Spinal cord (tissue), 10 donors: ENCODE data around the gene CNTLN. TPM values are rescaled to one million over a fixed set of nuclear protein-coding genes. Genes with fewer than 3 reads are reported as not detected.
A peak's percentile ranks its signal among the peaks of the same experiment; 100 is the strongest.
"Not testable (repeated sequence)": the region's sequence is repeated elsewhere in the genome, so short reads cannot be mapped to it uniquely, and the experiment has no call there.

Experiments
- DNase-seq, 6 donors: peaks; one replicate each; pipeline versions ENCODE4 v3.0.0 to v3.0.0-alpha.2; 2013 to 2015; ENCODE audit warnings: low spot score in 6 of 6, low read depth in 4 of 6
- H3K27ac ChIP-seq: one replicate; pipeline ENCODE4 v1.5.1; 2013; ENCODE audit warnings: low read depth, low read length, control low read depth
- H3K27me3 ChIP-seq: one replicate; pipeline ENCODE4 v1.6.1; 2013; ENCODE audit warnings: low read length; ENCODE audit not compliant: control insufficient read depth, insufficient read depth
- H3K36me3 ChIP-seq: one replicate; pipeline ENCODE4 v1.6.1; 2013; ENCODE audit warnings: low read length; ENCODE audit not compliant: control insufficient read depth, insufficient read depth
- H3K4me1 ChIP-seq: one replicate; pipeline ENCODE4 v1.6.1; 2013; ENCODE audit warnings: low read length; ENCODE audit not compliant: control insufficient read depth, insufficient read depth
- H3K4me3 ChIP-seq: one replicate; pipeline ENCODE4 v1.5.1; 2013; ENCODE audit warnings: low read depth, low read length, control low read depth
- H3K9me3 ChIP-seq: one replicate; pipeline ENCODE4 v1.6.1; 2013; ENCODE audit warnings: low read length; ENCODE audit not compliant: control insufficient read depth, insufficient read depth
- WGBS: methylation state at CpG from one replicate; pipeline ENCODE4 v1.1.5; 2013; ENCODE audit warnings: missing lambda C conversion rate; ENCODE audit not compliant: insufficient coverage; 5-methylcytosine and 5-hydroxymethylcytosine counted together
- polyA plus RNA-seq, 2 donors: library from polyadenylated mRNA; unstranded; fragments of 120-200 nt; gene quantifications; one replicate each; pipeline ENCODE4 v1.2.1, GENCODE V29; 2013; ENCODE audit not compliant: insufficient read length in 2 of 2
- total RNA-seq, 2 donors: library from RNA; depleted of rRNA in 1 of 2; stranded (reverse); fragments of 120-200 nt in 1 of 2; fragments of >200 nt in 1 of 2; gene quantifications; one replicate each; pipeline versions ENCODE4 v1.2.3 to v1.2.4, GENCODE V29; 2013 to 2014
- donor health status: healthy.

CNTLN gene
- total and polyA plus RNA-seq, 4 donors = 7.4 to 21.7 (median 13.8) TPM

DNA sequence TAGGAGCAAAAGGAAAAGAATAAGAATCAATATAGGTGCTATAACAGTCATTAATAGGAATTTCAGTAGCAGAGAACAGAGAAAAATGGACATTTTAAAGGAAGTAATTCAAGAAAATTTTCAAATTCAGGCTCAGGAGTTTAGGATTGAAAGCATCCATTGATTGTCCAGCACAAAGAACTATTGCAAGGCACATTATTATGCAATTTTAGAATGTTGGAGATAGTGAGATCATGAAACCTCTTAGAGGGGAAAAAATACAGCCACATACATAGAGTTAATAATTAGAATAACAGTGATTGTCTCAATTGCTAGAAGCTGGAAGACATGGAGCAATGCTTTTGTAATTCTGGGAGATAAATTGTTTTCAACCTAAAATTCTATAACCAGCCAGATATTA is 31.5 kb downstream of the CNTLN start:
- Histone ChIP-seq H3K27me3 (no peaks in the 10 kb centered on the region), H3K9me3 (peaks cover 9% of the 10 kb centered on the region), H3K27ac (no peak overlapping the region), H3K4me3 (no peak overlapping the region), H3K36me3 (no peaks in the 10 kb centered on the region), H3K4me1 (no peaks in the 10 kb centered on the region)
- DNase-seq = no peak

- peaks cover 9% of the 10 kb centered on the region for H3K9me3 ChIP-seq
- no peak overlapping the region for H3K27ac ChIP-seq
- H3K36me3 ChIP-seq = no peaks in the 10 kb centered on the region
- H3K4me3 ChIP-seq = no peak overlapping the region
- WGBS = 77% methylated on average over 5 of the region's 5 CpGs
- no peak for DNase-seq
- H3K4me1 ChIP-seq = no peaks in the 10 kb centered on the region
- no peaks in the 10 kb centered on the region for H3K27me3 ChIP-seq
Observed at GRCh38 chr9:17171309-17172094, 36.7 kb downstream of the CNTLN start.

DNA sequence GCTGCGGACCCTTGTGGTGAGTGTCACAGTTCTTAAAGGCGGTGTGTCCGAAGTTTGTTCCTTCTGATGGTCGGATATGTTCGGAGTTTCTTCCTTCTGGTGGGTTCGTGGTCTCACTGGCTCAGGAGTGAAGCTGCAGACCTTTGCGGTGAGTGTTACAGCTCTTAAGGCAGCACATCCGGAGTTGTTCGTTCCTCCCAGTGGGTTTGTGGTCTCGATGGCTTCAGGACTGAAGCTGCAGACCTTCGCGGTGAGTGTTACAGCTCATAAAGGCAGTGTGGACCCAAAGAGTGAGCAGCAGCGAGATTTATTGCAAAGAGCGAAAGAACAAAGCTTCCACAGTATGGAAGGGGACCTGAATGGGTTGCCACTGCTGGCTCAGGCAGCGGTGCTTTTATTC is 42.7 kb downstream of the CNTLN start:
- 98% methylated on average over 12 of the region's 15 CpGs for WGBS
- not testable (repeated sequence) for H3K27ac ChIP-seq, H3K9me3 ChIP-seq, H3K27me3 ChIP-seq, H3K4me1 ChIP-seq, H3K36me3 ChIP-seq, DNase-seq, H3K4me3 ChIP-seq

- Histone ChIP-seq H3K4me3 (no peak overlapping the region), H3K27ac (no peak overlapping the region), H3K9me3 (no peaks in the 10 kb centered on the region), H3K27me3 (no peaks in the 10 kb centered on the region), H3K4me1 (no peaks in the 10 kb centered on the region), H3K36me3 (no peaks in the 10 kb centered on the region)
- DNase-seq = no peak
- WGBS = no CpG with 5 or more reads among the region's 3 CpGs
Observed at GRCh38 chr9:17185481-17186029, 50.7 kb downstream of the CNTLN start.

DNA sequence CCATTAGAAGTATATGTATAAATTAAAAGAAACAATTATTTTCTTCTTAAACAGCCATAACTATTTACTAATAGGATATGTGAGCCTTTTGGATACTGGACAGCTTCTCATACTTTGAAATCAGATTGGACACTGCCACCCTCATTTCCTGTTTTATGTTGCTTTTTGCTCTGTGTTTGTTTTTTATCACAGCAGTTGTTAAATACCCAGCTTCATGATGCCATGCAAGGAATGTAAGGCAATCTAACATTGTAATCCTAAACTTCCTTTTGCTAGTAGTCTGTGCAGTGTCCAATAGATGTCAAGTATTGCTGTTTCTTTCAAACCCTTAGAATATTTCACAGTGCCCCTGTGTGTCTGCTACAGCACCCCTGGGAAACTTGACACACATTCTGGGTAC is 56.2 kb downstream of the CNTLN start:
- no peak overlapping the region for H3K4me3 ChIP-seq
- DNase-seq = no peak
- no peaks in the 10 kb centered on the region for H3K9me3 ChIP-seq
- H3K36me3 ChIP-seq = no peaks in the 10 kb centered on the region
- no peak overlapping the region for H3K27ac ChIP-seq
- H3K4me1 ChIP-seq = no peaks in the 10 kb centered on the region
- no peaks in the 10 kb centered on the region for H3K27me3 ChIP-seq

DNA sequence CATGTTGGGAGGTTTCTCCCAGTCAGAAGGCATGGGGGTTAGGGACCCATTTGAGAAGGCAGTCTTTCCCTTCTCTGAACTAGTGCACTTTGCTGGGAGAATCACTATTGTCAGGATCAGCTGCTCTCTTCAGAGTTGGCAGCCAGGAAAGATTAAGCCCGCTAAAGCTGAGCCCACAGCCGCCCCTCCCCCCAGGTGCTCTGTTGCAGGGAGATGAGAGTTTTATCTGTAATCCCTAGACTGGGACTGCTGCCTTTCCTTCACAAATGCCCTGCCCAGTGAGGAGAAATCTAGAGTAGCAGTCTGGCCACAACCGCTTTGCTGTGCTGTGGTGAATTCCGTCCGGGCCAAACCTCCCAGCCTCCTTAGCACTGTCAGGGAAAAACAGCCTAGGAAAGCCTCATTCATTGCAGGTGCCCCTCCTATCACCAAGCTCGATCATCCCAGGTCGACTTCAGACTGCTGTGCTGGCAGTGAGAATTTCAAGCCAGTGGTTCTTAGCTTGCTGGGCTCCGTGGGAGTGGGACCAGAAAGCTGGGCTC is 69.8 kb downstream of the CNTLN start:
- no peaks in the 10 kb centered on the region for H3K36me3 ChIP-seq
- no peaks in the 10 kb centered on the region for H3K27me3 ChIP-seq
- WGBS = 76% methylated on average over 4 of the region's 8 CpGs
- DNase-seq = no peak
- peaks cover under 1% of the 10 kb centered on the region for H3K9me3 ChIP-seq
- H3K4me1 ChIP-seq = no peaks in the 10 kb centered on the region
- no peak overlapping the region for H3K27ac ChIP-seq
- H3K4me3 ChIP-seq = no peak overlapping the region

GRCh38 chr9:17216011-17216410 is 81.2 kb downstream of the CNTLN start:
- 92% methylated on average over 2 of the region's 3 CpGs for WGBS
- Histone ChIP-seq H3K36me3 (no peaks in the 10 kb centered on the region), H3K9me3 (no peaks in the 10 kb centered on the region)

DNA sequence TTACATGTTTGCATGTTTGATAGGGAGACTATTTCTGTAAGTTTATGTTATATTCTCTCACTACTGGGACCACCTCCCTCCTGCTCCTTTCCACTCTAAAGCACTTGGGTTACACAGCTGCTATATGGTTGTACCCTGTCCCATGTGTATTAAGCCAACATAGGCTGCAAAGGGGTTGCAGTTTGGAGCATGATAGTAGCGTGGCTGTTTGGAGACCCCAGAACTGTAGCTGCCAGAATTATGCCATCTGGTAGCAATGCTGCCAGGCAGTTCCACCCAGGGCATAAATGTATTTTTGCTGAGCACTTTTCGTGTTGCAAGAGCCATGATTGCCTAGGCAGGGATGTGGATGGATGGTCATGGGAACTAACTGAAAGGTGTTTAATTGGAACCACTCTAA is 81.8 kb downstream of the CNTLN start:
- Histone ChIP-seq H3K36me3 (no peaks in the 10 kb centered on the region), H3K27ac (no peak overlapping the region), H3K4me3 (no peak overlapping the region), H3K9me3 (no peaks in the 10 kb centered on the region), H3K27me3 (no peaks in the 10 kb centered on the region), H3K4me1 (no peaks in the 10 kb centered on the region)
- 90% methylated on average over 1 of the region's 2 CpGs for WGBS
- peak in 3 of 6 donors; percentile 0 to 74 (median 5) for DNase-seq

More at GRCh38 chr9:17216011-17216410, 81.2 kb downstream of the CNTLN start:
- Histone ChIP-seq H3K4me1 (no peaks in the 10 kb centered on the region), H3K27ac (no peak overlapping the region), H3K4me3 (no peak overlapping the region), H3K27me3 (no peaks in the 10 kb centered on the region)
- no peak for DNase-seq

GRCh38 chr9:17217272-17217671 is 82.4 kb downstream of the CNTLN start:
- Histone ChIP-seq H3K27me3 (no peaks in the 10 kb centered on the region), H3K4me3 (no peak overlapping the region), H3K9me3 (no peaks in the 10 kb centered on the region), H3K27ac (no peak overlapping the region), H3K36me3 (no peaks in the 10 kb centered on the region), H3K4me1 (no peaks in the 10 kb centered on the region)
- peak in 1 of 6 donors; percentile 66 for DNase-seq
- 88% methylated on average over 1 of the region's 2 CpGs for WGBS

DNA sequence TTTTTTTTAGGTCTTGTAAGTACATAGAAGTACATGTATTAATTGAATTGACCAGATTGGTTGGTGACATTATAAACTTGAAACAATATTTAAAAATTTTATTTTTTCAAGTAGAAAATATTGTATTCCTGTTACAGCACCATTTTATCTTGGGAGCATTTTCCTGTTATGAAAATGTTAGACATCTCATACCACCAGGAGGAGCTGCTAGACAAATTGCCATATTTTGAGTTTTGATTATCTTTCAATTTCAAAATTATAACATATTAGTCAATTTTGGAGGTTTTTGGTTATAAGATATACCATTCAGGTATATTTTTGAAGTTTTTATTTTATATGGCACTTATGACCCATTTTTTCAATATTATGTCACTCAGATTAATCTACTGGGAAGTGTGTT is 84.4 kb downstream of the CNTLN start:
- Histone ChIP-seq H3K27ac (no peak overlapping the region), H3K9me3 (no peaks in the 10 kb centered on the region), H3K4me3 (no peak overlapping the region), H3K27me3 (no peaks in the 10 kb centered on the region), H3K36me3 (no peaks in the 10 kb centered on the region), H3K4me1 (no peaks in the 10 kb centered on the region)
- DNase-seq = no peak
